Astrocyte (in vitro differentiated cells and primary cell): ENCODE measurements around the gene TMEM165. TPM values are rescaled to one million over a fixed set of nuclear protein-coding genes. Genes with fewer than 3 reads are reported as not detected.

Experiments used
- DNase-seq: peaks from one replicate; pipeline ENCODE4 v3.0.0-alpha.2; 2010; ENCODE audit warnings: low read depth
- FAIRE-seq: peaks from 2 replicates; lab custom pipeline; 2011; peaks lifted over from hg19 to GRCh38; lab: Jason Lieb, UNC
- H2AFZ ChIP-seq: 2 replicates; pipeline ENCODE4 v1.6.0; 2012; ENCODE audit warnings: low read depth, low read length, inconsistent platforms
- H3K27ac ChIP-seq: 2 replicates; pipeline ENCODE4 v1.5.1; 2011; ENCODE audit warnings: low read depth, low read length, inconsistent platforms
- H3K27me3 ChIP-seq: 2 replicates; pipeline ENCODE4 v1.6.0; 2011; ENCODE audit warnings: low read length, inconsistent platforms; ENCODE audit not compliant: insufficient read depth
- H3K36me3 ChIP-seq: 2 replicates; pipeline ENCODE4 v1.5.1; 2011; ENCODE audit warnings: low read length, inconsistent platforms; ENCODE audit not compliant: insufficient read depth
- H3K4me1 ChIP-seq: 2 replicates; pipeline ENCODE4 v1.5.1; 2011; ENCODE audit warnings: low read length, inconsistent platforms; ENCODE audit not compliant: insufficient read depth
- H3K4me2 ChIP-seq: 2 replicates; pipeline ENCODE4 v1.6.0; 2012; ENCODE audit warnings: low read length, inconsistent platforms
- H3K4me3 ChIP-seq: 2 replicates; pipeline ENCODE4 v1.5.1; 2011; ENCODE audit warnings: low read depth, mild to moderate bottlenecking, low read length, inconsistent platforms; ENCODE audit not compliant: insufficient read depth
- H3K79me2 ChIP-seq: 2 replicates; pipeline ENCODE4 v1.6.0; 2012; ENCODE audit warnings: mild to moderate bottlenecking, low read length, inconsistent platforms; ENCODE audit not compliant: insufficient read depth
- H3K9ac ChIP-seq: 2 replicates; pipeline ENCODE4 v1.6.0; 2012; ENCODE audit warnings: mild to moderate bottlenecking, low read length, inconsistent platforms
- H3K9me3 ChIP-seq: 2 replicates; pipeline ENCODE4 v1.5.1; 2012; ENCODE audit warnings: low read depth, mild to moderate bottlenecking, low read length, inconsistent platforms; ENCODE audit not compliant: insufficient read depth
- H4K20me1 ChIP-seq: 2 replicates; pipeline ENCODE4 v1.6.0; 2012; ENCODE audit warnings: low read length, inconsistent platforms; ENCODE audit not compliant: insufficient read depth
- H3K27ac Mint-ChIP-seq: one replicate; pipeline ENCODE4 v1.8.0; 2021; ENCODE audit warnings: mild to moderate bottlenecking, mixed read lengths; ENCODE audit not compliant: unreplicated experiment
- H3K27me3 Mint-ChIP-seq: one replicate; pipeline ENCODE4 v1.8.0; 2021; ENCODE audit warnings: low read depth, mixed read lengths; ENCODE audit not compliant: unreplicated experiment
- H3K36me3 Mint-ChIP-seq: one replicate; pipeline ENCODE4 v1.8.0; 2021; ENCODE audit warnings: low read depth, mixed read lengths; ENCODE audit not compliant: unreplicated experiment
- H3K4me1 Mint-ChIP-seq: one replicate; pipeline ENCODE4 v1.8.0; 2021; ENCODE audit warnings: low read depth, mixed read lengths; ENCODE audit not compliant: unreplicated experiment
- H3K4me3 Mint-ChIP-seq: one replicate; pipeline ENCODE4 v1.8.0; 2021; ENCODE audit warnings: mild to moderate bottlenecking, moderate library complexity, mixed read lengths; ENCODE audit not compliant: unreplicated experiment
- H3K9me3 Mint-ChIP-seq: one replicate; pipeline ENCODE4 v1.8.0; 2021; ENCODE audit warnings: mild to moderate bottlenecking, mixed read lengths; ENCODE audit not compliant: unreplicated experiment
- EZH2 ChIP-seq: IDR thresholded peaks from 2 replicates; pipeline ENCODE4 v1.6.1; 2012; ENCODE audit warnings: mild to moderate bottlenecking, low read length, inconsistent platforms; ENCODE audit not compliant: insufficient read depth
- total RNA-seq: library from RNA; stranded (reverse); gene quantifications from 2 replicates; pipeline ENCODE4 v1.2.1, GENCODE V29; 2021
- TF ChIP-seq, protein P1 (sequence below): IDR thresholded peaks from 2 replicates; pipeline ENCODE4 v1.5.1; 2011; ENCODE audit warnings: low read depth, mild to moderate bottlenecking, inconsistent platforms, low read length, moderate library complexity; ENCODE audit not compliant: insufficient read depth

TMEM165 gene
- total RNA-seq, 1 donor from 2014 or later, result 130 TPM

DNA sequence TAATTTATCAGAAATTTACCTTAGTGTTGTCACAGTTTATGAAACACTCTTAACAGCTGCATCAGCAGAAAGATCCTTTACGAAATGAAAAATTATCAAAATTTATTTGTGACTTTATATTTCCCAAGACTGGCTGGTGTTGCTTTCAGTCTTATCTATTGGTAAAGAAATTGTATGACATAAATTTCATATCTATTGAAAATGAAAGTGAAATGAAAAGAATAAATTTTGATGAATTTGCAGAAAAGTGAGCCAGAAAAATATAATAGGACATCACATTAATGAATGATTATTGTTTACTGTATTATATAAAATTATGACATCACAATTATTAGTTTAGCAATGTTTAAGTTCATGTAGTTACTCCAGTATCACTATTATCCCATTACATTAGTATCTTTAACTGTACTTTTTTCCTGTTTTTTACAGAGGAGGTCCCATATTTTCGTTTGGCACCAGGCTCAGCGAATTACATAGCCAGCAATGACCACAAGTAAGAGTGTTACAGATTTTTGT, 13.2 kb upstream of the TMEM165 start:
- peaks cover 13% of the 10 kb centered on the region for H3K4me1 ChIP-seq
- no peaks in the 10 kb centered on the region for H4K20me1 ChIP-seq
- Mint-ChIP-seq H3K27me3 (no peaks in the 10 kb centered on the region), H3K27ac (no peak overlapping the region), H3K9me3 (no peaks in the 10 kb centered on the region), H3K36me3 (peaks cover under 1% of the 10 kb centered on the region), H3K4me1 (peaks cover 10% of the 10 kb centered on the region), H3K4me3 (no peak overlapping the region)
- no peak for FAIRE-seq
- no peak overlapping the region for H2AFZ ChIP-seq
- H3K9ac ChIP-seq, result no peak overlapping the region
- no peaks in the 10 kb centered on the region for H3K9me3 ChIP-seq
- DNase-seq, result no peak
- H3K27me3 ChIP-seq, result no peaks in the 10 kb centered on the region
- TF ChIP-seq, protein P1, sequence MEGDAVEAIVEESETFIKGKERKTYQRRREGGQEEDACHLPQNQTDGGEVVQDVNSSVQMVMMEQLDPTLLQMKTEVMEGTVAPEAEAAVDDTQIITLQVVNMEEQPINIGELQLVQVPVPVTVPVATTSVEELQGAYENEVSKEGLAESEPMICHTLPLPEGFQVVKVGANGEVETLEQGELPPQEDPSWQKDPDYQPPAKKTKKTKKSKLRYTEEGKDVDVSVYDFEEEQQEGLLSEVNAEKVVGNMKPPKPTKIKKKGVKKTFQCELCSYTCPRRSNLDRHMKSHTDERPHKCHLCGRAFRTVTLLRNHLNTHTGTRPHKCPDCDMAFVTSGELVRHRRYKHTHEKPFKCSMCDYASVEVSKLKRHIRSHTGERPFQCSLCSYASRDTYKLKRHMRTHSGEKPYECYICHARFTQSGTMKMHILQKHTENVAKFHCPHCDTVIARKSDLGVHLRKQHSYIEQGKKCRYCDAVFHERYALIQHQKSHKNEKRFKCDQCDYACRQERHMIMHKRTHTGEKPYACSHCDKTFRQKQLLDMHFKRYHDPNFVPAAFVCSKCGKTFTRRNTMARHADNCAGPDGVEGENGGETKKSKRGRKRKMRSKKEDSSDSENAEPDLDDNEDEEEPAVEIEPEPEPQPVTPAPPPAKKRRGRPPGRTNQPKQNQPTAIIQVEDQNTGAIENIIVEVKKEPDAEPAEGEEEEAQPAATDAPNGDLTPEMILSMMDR, result no peak
- no peak for TF ChIP-seq EZH2
- H3K27ac ChIP-seq, result no peak overlapping the region
- no peaks in the 10 kb centered on the region for H3K79me2 ChIP-seq
- H3K36me3 ChIP-seq, result no peaks in the 10 kb centered on the region
- H3K4me3 ChIP-seq, result no peak overlapping the region
- no peak overlapping the region for H3K4me2 ChIP-seq

DNA sequence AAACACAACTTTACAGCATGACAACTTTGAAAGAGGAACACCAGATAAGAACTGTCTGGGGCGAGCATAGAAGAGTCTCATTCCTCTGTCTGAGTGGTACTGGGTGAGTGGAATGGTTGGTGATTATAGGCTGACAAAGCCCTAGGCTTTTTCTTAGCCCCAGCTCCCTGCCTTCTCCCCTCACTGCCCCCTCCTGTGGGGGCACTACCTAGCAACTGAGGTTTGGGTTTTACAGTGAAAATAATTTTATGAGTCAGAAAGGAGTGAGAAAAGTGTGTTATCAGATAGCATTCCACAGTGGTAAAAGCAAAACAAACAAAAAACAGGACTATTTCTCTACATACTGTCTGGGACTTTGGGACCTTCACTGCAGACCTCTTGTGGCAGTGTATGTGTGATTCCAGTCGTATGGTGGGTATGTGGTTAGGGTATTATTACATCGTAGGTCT, 10.5 kb upstream of the TMEM165 start:
- Mint-ChIP-seq H3K9me3 (peaks cover under 1% of the 10 kb centered on the region), H3K4me3 (no peak overlapping the region), H3K36me3 (peaks cover 2% of the 10 kb centered on the region), H3K4me1 (peaks cover 10% of the 10 kb centered on the region), H3K27ac (peak overlapping the region; percentile 11), H3K27me3 (no peaks in the 10 kb centered on the region)
- H3K4me1 ChIP-seq, result peaks cover 13% of the 10 kb centered on the region
- H4K20me1 ChIP-seq, result no peaks in the 10 kb centered on the region
- FAIRE-seq (no peak), DNase-seq (peak; percentile 54)
- H3K4me3 ChIP-seq, result no peak overlapping the region
- peak overlapping the region; percentile 38 for H3K4me2 ChIP-seq
- H2AFZ ChIP-seq, result no peak overlapping the region
- H3K27me3 ChIP-seq, result no peaks in the 10 kb centered on the region
- H3K9me3 ChIP-seq, result no peaks in the 10 kb centered on the region
- TF ChIP-seq, protein P1, result no peak
- TF ChIP-seq EZH2, result no peak
- H3K27ac ChIP-seq, result peak overlapping the region; percentile 20
- H3K36me3 ChIP-seq, result no peaks in the 10 kb centered on the region
- no peaks in the 10 kb centered on the region for H3K79me2 ChIP-seq
- H3K9ac ChIP-seq, result no peak overlapping the region

DNA sequence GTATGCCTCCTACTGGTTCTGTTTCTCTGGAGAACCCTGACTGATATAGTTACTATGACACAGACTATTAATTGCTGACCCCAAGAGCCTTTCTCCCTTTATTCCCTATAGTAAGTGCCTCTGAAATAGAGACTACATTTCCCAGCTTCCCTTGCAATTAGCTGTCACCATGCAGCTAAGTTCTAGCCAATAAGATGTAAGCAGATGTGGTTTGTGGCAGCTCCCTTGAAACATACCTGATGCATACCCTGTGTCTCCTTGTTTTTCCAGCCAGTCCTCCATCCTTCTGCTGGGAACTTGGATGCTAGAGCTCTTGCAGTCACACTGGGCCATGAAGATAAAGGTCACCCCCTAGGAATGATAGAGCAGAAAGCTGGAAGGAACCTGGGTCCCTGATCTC, 9.7 kb upstream of the TMEM165 start:
- Mint-ChIP-seq H3K4me1 (peaks cover 10% of the 10 kb centered on the region), H3K27ac (no peak overlapping the region), H3K4me3 (no peak overlapping the region), H3K27me3 (no peaks in the 10 kb centered on the region), H3K36me3 (peaks cover 2% of the 10 kb centered on the region), H3K9me3 (peaks cover 3% of the 10 kb centered on the region)
- no peaks in the 10 kb centered on the region for H3K79me2 ChIP-seq
- H4K20me1 ChIP-seq, result no peaks in the 10 kb centered on the region
- H3K27ac ChIP-seq, result no peak overlapping the region
- H2AFZ ChIP-seq, result no peak overlapping the region
- TF ChIP-seq, protein P1, result no peak
- TF ChIP-seq EZH2, result no peak
- no peak overlapping the region for H3K4me3 ChIP-seq
- no peaks in the 10 kb centered on the region for H3K9me3 ChIP-seq
- H3K4me1 ChIP-seq, result peaks cover 13% of the 10 kb centered on the region
- DNase-seq, result peak; percentile 37
- no peaks in the 10 kb centered on the region for H3K27me3 ChIP-seq
- no peak overlapping the region for H3K9ac ChIP-seq
- FAIRE-seq, result peak; percentile 9
- no peaks in the 10 kb centered on the region for H3K36me3 ChIP-seq
- no peak overlapping the region for H3K4me2 ChIP-seq
